NCI-H345 (cell line): ENCODE measurements around the gene THG1L.
"Not testable (repeated sequence)": the region's sequence is repeated elsewhere in the genome, so short reads cannot be mapped to it uniquely, and the experiment has no call there.

Experiments
- DNase-seq: peaks from one replicate; lab custom pipeline; 2025; lab: John Stamatoyannopoulos, UW

The THG1L gene

DNA sequence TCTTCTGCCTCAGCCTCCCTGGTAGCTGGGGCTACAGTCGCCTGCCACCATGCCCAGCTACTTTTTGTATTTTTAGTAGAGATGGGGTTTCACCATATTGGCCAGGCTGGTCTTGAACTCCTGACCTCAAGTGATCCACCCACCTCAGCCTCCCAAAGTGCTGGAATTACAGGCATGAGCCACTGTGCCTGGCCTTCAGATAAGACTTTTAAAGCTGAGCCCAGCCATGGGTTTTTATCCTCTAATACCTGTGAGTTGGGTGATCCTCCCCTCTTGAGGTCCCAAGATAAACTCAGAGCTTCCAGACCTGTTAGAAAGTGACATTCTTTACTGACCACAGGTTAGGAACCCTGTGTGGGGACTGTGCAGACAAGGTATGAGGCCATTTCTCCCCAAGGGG, 3.4 kb upstream of the THG1L start:
- not testable (repeated sequence) for DNase-seq

DNA sequence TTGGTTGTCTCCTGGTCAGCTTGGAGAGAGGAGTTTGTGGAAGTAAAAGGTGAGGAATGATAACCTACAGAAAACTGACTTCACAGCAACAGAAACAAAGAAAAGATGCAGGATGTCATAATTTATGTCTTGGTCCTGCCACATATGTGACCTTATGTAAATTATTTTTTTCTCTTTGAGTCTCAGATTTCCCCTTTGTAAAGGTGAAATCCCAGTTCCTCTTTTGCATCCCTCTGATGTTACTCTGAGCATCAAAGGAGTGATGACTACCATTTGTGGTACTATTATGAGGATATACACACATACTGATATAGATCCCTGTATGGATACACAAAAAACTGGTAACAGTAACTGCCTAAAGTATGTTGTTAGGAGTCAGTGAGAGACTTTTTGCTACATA, 1.4 kb upstream of the THG1L start:
- DNase-seq = no peak

DNA sequence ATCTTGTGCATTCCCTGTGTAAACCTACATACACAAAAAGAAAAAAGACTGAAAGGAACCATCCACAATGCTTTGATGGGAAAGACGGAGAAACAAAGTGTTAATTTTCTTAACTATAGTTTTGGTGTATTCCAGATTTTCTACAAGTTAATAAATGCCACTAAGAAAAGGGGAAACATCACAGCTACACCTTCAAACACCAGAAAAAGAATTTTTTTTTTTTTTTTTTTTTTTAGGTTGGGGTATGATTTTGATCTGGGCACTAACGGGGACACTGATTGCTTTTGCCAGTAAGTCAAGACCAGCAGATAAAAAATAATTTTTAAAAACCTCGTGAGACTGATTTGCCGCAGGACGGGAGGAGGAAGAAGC, 334 bp upstream of the THG1L start:
- DNase-seq = no peak

DNA sequence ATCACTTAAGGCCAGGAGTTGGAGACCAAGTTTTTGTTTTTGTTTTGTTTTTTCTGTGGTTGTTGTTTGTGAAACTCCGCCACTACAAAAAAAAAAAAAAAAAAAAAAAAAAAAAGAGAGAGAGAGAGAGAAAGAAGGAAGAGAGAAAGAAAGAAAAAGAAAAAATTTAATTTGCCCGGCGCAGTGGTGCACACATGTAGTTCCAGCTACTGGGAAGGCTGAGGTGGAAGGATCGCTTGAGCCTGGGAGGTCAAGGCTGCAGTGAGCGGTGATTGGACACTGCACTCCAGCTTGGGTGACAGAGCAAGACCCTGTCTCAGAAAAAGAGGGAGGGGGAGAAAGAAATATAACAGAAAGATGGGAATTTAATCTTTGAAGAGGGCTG, 902 bp downstream of the THG1L start:
- no peak for DNase-seq

DNA sequence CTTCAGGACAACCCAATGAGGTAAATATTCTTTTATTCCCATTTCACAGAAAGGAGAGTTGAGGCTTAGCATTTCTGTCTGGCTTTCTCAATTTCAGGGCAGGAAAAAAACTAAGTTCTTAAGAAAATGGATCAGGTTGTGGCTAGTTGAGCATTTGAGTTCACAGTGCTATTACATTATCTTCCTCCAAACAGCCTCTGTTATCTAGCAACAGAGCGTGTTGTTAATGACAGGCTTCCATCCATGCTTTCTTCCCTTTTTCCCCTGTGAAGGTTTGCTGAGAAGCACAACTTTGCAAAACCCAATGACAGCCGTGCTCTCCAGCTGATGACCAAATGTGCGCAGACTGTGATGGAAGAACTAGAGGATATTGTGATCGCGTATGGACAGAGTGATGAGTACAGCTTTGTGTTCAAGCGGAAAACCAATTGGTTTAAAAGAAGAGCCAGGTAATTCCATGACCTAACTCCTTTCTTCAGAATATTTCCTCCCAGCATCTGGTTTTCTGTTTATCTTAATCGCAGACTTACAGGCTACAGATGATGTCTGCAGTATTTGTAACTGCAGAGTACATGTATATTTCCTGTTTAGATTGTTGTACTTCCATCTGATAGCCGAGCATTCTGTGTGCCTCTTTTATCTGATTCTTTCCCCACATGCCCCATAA, 1.5 kb downstream of the THG1L start:
- no peak for DNase-seq

DNA sequence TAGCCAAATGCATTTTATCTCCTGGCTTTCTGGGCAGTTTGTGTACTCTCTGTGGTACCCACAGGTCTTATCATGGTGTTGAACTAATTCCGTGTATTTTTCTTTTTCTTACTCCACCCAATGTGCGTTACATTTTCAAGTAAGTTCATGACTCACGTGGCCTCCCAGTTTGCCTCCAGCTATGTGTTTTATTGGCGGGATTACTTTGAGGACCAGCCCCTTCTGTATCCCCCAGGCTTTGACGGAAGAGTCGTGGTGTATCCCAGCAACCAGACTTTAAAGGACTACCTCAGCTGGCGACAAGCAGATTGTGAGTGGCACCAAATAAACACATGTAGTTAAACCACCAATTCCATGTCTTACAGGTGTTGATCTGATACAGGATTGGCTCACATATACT, 3.2 kb downstream of the THG1L start:
- DNase-seq = no peak

DNA sequence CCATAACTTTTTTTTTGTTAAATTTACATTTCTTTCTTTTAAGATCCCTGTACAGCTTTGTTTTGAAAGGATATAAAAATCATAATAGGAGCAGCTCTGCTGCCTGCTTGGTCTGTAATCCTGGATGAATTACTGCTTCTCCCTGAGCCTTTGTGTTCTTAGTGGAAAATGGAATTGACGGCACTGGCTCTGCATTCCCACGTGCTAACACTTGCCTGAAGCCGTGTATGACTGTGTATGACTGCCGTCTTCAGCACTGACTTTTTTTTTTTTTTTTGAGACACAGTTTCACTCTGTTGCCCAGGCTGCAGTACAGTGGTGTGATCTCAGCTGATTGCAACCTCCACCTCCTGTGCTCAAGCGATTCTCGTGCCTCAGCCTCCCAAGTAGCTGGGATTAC, 4.8 kb downstream of the THG1L start:
- no peak for DNase-seq

DNA sequence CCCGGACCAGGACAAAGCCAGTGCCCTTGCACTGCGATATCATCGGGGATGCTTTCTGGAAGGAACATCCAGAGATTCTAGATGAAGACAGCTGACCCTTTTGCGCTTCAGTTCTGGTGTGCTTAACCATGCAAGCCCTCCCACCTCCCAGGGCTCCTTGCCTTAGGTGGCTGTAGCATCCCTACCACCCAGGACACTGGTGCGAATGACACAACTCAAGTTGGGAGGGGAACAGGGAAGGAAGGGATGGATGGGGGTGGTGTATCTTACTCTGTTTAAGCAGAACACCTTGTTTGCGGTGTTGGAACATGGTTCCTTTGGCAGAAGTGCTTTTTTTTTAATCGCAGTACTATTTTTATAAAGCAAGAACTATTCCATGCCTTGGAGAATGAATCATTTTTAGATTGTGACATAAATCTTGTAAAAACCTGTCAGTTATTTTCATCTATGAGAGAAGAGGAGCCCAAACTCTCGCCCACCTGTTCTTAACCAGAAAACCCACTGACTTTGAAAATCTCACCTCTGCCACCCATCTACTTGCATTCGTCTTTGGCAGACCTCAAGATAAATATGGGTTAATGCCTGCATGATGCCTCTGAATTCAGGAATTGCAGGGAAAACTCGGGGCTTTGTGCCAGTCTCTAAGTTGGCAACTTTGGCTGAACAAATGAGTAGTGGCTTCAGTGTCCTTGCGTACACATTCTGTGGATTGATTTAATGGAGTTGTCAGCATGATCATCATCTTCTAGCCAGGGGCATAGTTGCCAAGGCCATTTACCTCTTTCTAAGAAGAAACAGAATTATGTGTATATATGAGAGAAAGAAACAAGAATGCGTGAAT, 8.4 kb downstream of the THG1L start:
- no peak for DNase-seq

DNA sequence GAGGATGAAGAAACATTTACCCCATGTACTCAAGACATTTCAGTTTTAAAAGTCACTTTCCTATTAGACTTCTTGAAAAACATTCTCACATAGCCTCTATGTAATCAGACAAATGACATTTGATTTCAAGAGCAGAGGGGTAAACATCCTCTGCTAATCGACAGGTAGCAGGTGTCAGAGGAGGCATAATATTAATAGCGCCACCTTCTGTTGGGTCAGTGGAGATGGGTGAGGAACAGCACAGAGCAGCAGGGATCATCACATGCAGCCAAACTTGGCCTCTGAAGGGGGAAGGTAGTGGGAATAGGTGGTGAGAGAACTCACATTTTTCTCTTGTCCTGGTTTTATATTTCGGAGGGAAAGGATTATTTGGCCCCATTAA, 9.0 kb downstream of the THG1L start:
- peak; percentile 37 for DNase-seq

DNA sequence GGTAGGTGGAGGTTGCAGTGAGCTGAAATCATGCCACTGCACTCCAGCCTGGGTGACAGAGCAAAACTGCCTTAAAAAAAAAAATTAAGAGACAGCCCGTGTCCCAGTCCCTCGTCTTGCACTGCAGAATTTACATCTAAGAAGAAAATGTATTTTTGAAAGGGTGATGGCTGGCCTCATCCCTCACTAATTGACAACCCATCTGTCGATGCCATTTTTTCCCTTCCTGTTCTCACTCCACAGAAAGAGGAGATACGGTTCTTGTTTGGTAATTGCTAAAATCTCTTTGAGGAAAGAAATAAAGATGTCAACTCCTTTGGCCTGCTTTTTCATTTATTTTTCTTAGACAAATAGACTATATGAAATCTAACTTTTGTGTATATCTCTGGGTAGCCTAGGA, 9.9 kb downstream of the THG1L start:
- no peak for DNase-seq

DNA sequence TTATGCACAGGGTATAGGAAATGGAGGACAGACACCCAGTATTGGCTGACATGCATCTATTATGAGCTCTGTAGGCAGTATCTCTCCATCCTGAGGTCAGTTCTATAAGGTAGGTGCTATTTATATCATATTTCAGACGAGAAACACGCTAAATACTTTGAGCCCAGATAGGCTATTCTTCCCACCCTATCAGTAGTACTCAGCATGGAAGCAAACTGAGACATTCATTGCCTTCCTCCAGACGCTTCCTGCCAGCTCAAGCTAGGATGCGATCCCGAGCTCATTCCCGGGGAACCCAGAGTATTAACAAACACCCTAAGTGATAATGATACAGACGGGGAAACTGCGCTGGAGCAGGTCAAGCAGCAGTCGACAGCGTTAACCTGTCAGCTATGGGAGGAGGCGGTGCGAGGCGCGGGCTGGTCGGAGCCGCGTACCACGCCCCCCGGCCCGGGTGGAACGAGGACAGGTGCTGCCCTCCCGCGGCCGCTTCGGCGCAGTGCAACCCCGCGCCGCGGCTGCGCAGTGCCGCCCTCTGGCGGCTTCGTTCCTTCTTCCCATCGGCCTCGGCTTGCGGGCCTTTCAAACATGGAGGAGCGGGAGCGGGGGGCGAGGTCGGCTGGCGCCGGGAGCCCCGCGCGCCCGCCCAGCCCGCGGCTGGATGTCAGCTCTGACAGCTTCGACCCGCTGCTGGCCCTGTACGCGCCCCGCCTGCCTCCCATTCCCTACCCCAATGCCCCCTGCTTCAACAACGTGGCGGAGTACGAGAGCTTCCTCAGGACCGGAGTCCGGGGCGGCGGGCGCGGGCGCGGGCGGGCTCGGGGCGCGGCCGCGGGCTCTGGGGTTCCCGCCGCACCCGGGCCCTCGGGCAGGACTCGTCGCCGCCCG, 12.2 kb downstream of the THG1L start, which contains the start of gene LSM11:
Gene LSM11 (plus strand): TSS at position 550 of the 888 bp plus-strand sequence. CDS start 39 bp downstream, at position 589.
- DNase-seq = peak; percentile 90

DNA sequence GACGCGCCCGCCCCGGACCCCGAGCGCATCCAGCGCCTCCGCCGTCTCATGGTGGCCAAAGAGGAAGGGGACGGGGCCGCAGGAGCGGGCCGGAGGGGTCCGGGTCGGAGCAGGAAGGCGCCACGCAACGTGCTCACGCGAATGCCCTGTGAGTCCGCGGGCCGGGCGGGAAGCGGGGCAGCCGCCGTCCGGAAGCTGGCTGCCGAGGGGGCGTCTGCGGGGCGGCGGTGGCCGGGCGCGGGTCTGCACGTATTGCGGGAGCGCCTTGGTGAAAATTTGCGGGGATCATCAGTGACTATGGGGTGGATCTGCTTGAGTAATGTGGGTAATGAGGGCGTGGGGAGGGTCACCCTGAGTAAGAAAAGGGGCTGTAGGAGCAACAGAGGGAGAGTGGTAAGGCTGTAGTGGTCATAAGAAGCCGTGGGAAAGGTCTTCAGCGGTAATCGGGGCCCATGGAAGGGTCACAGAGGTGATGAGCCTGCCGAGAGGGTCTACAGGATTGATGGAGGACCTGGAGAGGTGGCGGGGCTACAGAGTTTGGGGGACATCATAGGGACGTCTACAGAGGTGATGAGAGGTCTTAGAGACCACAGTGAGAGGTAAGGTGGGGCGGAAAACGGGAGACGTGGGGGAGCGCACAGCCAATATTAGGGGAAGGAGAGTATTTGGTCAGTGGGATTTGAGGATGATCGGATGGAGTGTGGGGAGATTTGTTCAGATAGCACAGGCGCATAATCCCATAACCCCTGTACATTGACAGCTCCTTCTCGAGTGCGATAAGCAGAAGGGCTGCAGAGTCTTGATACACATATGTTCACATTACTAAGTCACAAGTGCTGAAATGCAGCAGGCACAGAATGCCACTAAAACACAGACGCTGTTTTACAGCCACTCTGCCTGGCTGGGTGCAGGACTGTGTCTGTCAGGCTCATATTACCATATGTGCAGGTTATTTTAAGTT, 13.1 kb downstream of the THG1L start:
- no peak for DNase-seq

DNA sequence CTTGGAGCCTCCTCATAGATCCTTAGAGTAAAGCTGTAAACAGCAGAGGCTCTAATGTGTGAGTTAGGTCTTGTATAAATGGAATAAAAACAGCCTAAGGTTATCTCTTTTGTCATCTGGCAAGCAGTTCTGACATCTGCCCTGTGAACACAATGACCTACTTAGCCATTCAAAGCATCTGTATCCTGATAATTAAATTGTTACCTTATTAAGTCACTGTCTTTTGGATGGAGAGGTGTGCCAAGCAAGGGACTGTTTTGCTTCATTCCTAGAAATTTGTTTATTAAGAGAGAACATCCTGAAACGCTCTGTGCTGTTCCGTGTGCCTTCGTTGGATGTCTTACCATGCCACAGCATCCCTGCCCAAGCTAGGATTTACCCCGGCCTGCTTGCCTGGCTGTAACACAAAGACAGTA, 13.8 kb downstream of the THG1L start:
- no peak for DNase-seq

DNA sequence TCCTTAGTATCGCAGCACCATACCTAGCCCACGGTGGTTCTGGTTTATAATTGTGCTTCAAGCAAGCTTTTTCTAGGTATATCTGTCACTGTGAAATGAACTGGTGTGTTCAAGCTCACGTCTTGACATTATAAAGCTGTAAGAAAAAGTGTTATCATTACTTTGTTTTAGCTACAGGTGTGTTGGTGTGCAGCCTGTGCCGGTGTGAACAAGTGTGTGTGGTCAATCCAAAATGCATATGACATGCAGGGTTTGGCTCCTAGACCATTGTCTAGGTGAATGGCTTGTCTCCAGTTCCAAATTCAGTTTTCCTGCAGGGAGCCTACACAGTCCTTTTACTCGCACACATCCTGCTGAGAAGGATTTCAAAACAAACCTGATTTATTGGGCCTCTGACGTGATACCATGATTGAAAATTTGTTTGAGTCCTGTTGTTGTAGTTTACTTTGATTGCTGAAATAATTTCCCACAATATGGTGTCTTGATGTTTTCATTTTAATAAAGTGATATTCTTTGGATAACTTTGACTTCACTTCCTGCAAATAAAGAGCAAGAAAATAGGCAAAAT, 16.0 kb downstream of the THG1L start:
- peak; percentile 33 for DNase-seq

DNA sequence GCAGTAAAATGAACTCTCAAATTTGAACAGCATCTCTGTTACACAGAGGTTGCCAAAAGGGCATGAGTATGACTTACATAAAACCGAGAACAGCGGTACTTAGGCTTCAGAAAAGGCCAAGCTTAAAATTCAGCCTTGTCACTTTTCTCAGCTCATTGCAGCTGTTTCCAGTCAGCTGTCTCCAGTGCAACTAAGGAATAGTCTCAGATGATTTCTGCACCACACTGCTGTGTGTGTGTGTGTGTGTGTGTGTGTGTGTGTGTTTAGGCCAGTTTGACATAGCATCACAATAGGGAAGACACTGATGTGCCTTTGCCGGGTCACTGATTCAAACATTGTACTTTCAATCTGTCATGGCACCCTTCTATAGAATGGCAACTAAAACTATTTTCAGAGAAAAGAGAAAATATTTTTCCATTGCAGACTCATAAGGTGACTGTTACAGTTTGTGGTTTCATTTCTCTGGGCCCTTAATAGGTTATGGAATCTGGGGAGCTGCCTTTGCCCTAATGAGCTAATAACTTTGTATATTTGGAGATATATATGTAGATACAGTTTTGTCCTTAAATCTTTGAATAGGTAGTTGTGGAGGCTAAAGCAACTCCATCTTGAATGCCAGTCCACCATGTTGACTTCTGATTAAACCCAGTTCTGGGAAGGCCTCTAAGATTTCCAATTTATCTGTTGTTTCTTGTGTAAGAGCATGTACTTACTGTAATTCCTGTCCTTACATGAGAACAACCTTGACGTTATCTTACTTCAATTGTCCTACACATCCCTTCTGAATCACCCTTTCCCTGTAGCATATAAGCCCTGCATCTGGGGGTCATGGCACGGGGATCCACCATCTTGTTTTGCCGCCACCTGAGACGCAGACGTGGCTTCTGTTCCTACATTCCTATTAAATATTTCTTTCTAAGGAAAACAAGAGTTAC, 16.8 kb downstream of the THG1L start:
- DNase-seq = no peak

DNA sequence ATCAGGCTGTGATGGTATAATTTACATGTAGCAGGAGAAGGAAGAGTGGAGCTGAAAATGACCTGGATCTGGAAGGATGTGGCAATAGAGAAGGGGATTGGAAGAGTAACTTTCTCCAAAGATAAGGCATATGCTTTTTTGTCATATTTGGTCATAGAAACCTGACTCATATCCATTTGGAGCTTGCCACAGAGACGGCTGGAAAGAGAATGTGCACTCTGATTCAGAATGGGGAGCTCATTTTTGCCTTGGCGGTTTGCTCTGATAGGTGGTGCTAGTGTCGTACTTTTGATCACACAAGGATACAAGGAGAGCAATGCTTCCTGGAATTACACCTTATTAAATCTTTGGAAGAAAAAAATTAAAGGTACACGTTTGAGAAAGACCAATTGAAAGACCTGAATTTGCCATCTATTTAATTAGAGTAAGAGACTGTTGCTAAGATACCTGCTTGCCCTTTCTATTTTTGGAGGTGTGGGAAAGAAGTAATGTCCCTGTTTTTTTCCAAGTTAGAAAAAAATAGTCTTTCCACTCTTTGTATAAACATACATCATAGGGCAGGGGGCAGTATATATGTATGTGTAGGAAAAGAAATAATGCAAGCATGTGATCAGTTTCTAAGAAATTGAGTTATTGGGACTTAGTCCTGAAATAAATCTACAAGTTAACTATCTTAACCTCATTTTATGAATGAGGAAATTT, 17.7 kb downstream of the THG1L start:
- no peak for DNase-seq

DNA sequence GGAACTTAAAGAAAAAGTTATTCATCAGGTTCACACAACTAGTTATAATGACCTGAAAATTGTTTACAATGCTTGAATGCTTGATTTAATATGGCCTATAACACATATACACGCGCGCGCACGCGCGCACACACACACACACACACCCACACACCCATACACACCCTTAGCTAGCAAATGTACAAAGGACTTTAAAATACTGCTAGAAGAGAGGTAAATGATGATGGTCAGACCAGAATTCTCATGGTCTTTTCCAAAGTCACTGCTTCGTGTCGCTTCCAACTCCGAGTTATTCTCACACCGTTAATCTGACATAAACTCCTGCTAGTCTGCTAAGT, 18.2 kb downstream of the THG1L start:
- DNase-seq = no peak

DNA sequence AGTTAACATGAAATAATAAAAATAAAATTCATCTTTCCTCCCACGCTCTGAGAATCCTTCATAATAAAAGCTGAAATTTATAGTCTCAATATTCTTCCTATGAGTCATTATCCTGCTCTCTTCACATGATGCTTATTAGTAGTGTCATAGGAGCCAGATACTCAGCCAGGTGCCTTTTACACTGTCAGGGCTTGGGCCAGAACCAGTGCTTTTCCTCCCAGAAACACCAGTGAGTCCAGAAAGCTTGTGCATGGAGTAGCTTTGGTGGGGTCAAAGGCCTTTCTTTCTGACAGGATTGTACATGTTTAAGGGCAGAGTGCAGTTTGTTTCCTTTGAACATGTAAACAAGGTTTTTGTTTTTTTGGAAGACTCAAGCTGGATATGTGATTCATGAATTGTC, 19.1 kb downstream of the THG1L start:
- DNase-seq = no peak

DNA sequence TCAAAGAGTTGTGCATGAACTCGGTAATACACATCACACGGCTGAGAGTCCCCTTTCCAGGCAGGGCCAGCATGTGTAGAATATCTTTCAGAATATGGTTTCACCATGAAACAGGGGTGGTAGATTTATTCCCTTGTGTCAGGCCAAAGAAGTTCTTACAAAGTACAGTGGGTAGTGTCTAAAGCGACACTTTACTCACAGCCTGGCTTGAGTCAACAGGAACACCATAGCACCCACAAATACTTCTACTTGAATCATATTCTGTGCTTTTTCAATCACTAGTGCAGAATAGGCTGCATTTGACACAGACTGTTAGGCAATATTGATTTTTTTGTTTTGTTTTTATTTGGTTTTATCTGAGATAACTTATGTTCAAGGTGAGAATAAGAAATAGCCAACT, 24.9 kb downstream of the THG1L start:
- no peak for DNase-seq

DNA sequence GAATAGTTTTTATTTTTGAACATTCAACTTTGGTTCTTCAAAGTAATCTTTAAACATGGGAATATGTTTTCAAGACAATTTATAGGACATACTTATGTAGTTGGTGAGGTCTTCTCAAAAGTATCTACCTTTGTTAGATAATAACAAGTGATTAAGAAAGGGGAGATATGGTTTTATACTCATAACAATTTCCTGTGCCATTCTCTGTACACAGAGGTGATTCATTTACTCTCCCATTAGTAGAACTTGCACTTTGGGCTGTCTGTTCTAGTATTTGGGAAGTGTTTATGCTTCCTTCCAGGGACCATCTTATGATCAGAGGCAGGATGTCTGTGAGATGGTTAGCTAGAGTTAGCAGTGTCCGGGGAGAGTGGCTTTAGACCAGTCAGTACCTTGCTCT, 27.5 kb downstream of the THG1L start:
- DNase-seq = no peak
